ENCODE data around the gene YWHAQ.

DNA sequence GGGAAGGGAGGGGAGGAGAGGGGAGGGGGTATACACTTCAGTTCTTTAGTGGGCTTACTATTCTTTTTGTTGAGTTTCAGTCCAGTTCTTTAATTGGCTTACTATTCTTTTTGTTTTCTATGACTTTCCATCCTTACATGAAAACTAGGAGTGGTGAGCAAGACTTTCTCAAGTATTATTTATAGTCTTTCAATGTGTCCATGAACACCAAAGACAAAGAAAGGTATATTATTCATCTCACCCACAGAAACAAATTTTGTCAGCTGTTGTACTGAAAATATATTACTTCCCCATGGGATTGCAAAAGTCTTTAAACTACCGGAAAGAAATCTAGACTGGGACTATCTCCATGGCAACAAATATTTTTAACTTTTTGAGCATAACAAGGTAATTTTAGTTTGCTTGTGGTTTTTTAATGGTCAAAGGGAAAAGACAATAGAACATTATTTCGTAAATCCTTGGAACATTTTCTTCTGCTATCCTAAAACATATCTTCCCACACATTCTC lies 92.7 kb downstream of the YWHAQ start:
- TF ChIP-seq, protein P1, sequence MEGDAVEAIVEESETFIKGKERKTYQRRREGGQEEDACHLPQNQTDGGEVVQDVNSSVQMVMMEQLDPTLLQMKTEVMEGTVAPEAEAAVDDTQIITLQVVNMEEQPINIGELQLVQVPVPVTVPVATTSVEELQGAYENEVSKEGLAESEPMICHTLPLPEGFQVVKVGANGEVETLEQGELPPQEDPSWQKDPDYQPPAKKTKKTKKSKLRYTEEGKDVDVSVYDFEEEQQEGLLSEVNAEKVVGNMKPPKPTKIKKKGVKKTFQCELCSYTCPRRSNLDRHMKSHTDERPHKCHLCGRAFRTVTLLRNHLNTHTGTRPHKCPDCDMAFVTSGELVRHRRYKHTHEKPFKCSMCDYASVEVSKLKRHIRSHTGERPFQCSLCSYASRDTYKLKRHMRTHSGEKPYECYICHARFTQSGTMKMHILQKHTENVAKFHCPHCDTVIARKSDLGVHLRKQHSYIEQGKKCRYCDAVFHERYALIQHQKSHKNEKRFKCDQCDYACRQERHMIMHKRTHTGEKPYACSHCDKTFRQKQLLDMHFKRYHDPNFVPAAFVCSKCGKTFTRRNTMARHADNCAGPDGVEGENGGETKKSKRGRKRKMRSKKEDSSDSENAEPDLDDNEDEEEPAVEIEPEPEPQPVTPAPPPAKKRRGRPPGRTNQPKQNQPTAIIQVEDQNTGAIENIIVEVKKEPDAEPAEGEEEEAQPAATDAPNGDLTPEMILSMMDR (IDR thresholded peaks at IDR 0.05), result no peak
- TF ChIP-seq EZH2 (IDR thresholded peaks at IDR 0.05; ENCODE audit: borderline replicate concordance, insufficient read depth, low read depth, low read length, poor library complexity, severe bottlenecking), result no peak

Measured in B cell (primary cell).